Breast epithelium (tissue), 4 donors: ENCODE results near the gene HAL. TPM values are rescaled to one million over a fixed set of nuclear protein-coding genes. Genes with fewer than 3 reads are reported as not detected.

Experiments
- DNase-seq, 2 donors: peaks; one replicate each; pipeline ENCODE4 v3.0.0-alpha.2; 2019; ENCODE audit warnings: low spot score in 2 of 2
- H3K27ac ChIP-seq, 2 donors: fragments of 200-600 bp; sonication (generic) in 1 of 2; one replicate each; pipeline ENCODE4 v1.5.1; 2016 to 2019; ENCODE audit warnings: mild to moderate bottlenecking in 1 of 2
- H3K27me3 ChIP-seq, 2 donors: fragments of 200-600 bp; sonication (generic) in 1 of 2; one replicate each; pipeline versions ENCODE4 v1.5.1 to v1.6.0; 2017 to 2019; ENCODE audit warnings: control low read depth in 1 of 2, mild to moderate bottlenecking in 1 of 2
- H3K36me3 ChIP-seq: fragments of 200-600 bp; one replicate; pipeline ENCODE4 v1.5.1; 2019
- H3K4me1 ChIP-seq, 2 donors: fragments of 200-600 bp; sonication (generic); one replicate each; pipeline ENCODE4 v1.5.1; 2016 to 2019; ENCODE audit warnings: control low read depth in 1 of 2
- H3K4me3 ChIP-seq, 3 donors: fragments of 200-600 bp; sonication (generic); 1 replicate in 2 of 3; 2 replicates in 1 of 3; pipeline ENCODE4 v1.5.1; 2016 to 2019; ENCODE audit warnings: mild to moderate bottlenecking in 3 of 3, moderate library complexity in 2 of 3
- H3K9me3 ChIP-seq, 2 donors: fragments of 200-600 bp; sonication (generic) in 1 of 2; one replicate each; pipeline ENCODE4 v1.5.1; 2016 to 2019; ENCODE audit warnings: control low read depth in 1 of 2
- POLR2A ChIP-seq: fragments of 450-650 bp; IDR thresholded peaks from one replicate; pipeline ENCODE4 v1.6.1; 2016; ENCODE audit warnings: antibody characterized with exemption, mild to moderate bottlenecking, moderate library complexity
- POLR2AphosphoS5 ChIP-seq, 3 donors: sonication (generic); formaldehyde crosslinking; IDR thresholded peaks; one replicate each; pipeline ENCODE4 v1.6.1; 2017; ENCODE audit warnings: antibody characterized with exemption in 3 of 3
- intact Hi-C: fragments of 100-400 bp; cut with DNase I; formaldehyde crosslinking; loops from one replicate; pipeline ENCODE4 v1.15.1; 2023; ENCODE audit warnings: low total_unique reads
- total RNA-seq, 3 donors: library from RNA; depleted of rRNA; stranded (reverse); fragments of >200 nt; gene quantifications; one replicate each; pipeline ENCODE4 v1.1.0, GENCODE V29; 2016
- TF ChIP-seq, protein P1 (sequence below), 3 donors: fragments of 450-650 bp; IDR thresholded peaks; one replicate each; pipeline ENCODE4 v1.5.1; 2016 to 2017; ENCODE audit warnings: antibody characterized with exemption in 3 of 3, mild to moderate bottlenecking in 3 of 3, moderate library complexity in 3 of 3

The HAL gene, protein sequence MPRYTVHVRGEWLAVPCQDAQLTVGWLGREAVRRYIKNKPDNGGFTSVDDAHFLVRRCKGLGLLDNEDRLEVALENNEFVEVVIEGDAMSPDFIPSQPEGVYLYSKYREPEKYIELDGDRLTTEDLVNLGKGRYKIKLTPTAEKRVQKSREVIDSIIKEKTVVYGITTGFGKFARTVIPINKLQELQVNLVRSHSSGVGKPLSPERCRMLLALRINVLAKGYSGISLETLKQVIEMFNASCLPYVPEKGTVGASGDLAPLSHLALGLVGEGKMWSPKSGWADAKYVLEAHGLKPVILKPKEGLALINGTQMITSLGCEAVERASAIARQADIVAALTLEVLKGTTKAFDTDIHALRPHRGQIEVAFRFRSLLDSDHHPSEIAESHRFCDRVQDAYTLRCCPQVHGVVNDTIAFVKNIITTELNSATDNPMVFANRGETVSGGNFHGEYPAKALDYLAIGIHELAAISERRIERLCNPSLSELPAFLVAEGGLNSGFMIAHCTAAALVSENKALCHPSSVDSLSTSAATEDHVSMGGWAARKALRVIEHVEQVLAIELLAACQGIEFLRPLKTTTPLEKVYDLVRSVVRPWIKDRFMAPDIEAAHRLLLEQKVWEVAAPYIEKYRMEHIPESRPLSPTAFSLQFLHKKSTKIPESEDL
- total RNA-seq: 1 to 10 TPM in 1 of 3 donors, under 1 TPM in 2; 0.59 to 4.3 (median 0.98) TPM

DNA sequence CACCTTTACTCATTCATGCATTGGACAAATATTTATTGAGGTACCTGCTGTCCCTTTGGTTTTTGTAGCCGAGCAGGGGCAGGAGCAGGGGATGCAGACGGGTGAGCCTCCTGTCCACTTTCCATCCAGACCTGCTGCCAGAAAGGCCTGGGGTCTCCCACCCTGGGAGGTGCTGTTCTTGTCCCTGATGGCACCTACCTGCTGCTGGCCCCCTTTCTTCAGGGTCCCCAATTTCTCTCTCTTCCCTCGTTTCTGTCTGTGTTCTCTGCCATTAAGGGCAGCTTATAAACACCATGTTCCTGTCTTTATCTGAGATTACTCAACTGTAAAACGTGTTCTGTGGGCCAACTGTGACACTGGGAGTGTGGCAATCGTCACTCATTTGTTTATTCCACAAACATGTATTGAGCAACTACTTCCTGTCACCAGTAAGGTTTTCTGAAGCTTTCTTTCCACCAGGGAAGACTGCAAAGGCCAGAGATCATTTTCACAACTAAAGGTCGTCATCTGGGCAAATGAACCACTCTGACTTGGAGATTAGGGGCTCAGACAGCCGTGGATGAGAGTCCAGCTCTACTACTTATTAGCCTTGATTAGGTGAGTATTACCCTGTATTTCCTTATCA is at the start of gene HAL:
TSS of gene HAL (minus strand) at position 311 of the 625 bp plus-strand sequence. CDS start 434 bp downstream, outside the sequence.
- Histone ChIP-seq H3K4me3 (no peak within 1 kb of the TSS), H3K36me3 (no peaks in the 10 kb centered on the region), H3K27ac (no peak within 1 kb of the TSS), H3K9me3 (no peaks in the 10 kb centered on the region), H3K4me1 (no peaks in the 10 kb centered on the region), H3K27me3 (no peaks in the 10 kb centered on the region)
- intact Hi-C loops: loop anchor here (2.0 kb wide), 1 partner anchor 41 kb away; no protein-coding TSS in a partner anchor
- TF ChIP-seq POLR2AphosphoS5 (IDR thresholded peaks at IDR 0.05) (no peak), POLR2A (no peak)
- TF ChIP-seq, protein P1, sequence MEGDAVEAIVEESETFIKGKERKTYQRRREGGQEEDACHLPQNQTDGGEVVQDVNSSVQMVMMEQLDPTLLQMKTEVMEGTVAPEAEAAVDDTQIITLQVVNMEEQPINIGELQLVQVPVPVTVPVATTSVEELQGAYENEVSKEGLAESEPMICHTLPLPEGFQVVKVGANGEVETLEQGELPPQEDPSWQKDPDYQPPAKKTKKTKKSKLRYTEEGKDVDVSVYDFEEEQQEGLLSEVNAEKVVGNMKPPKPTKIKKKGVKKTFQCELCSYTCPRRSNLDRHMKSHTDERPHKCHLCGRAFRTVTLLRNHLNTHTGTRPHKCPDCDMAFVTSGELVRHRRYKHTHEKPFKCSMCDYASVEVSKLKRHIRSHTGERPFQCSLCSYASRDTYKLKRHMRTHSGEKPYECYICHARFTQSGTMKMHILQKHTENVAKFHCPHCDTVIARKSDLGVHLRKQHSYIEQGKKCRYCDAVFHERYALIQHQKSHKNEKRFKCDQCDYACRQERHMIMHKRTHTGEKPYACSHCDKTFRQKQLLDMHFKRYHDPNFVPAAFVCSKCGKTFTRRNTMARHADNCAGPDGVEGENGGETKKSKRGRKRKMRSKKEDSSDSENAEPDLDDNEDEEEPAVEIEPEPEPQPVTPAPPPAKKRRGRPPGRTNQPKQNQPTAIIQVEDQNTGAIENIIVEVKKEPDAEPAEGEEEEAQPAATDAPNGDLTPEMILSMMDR (IDR thresholded peaks at IDR 0.05): no peak
- DNase-seq: no peak

GRCh38 chr12:96045566-96045965 is 49.4 kb upstream of the HAL start:
- Histone ChIP-seq H3K4me1 (peaks cover 0 to 6% of the 10 kb centered on the region in 2 donors), H3K27me3 (no peaks in the 10 kb centered on the region), H3K36me3 (no peaks in the 10 kb centered on the region), H3K9me3 (no peaks in the 10 kb centered on the region), H3K4me3 (no peak overlapping the region), H3K27ac (no peak overlapping the region)
- intact Hi-C loops: no loop called here
- TF ChIP-seq, protein P1 (IDR thresholded peaks at IDR 0.05): no peak
- TF ChIP-seq POLR2AphosphoS5 (IDR thresholded peaks at IDR 0.05): no peak
- TF ChIP-seq POLR2A: no peak
- no peak for DNase-seq

- no peaks in the 10 kb centered on the region for H3K36me3 ChIP-seq
- H3K27ac ChIP-seq: no peak overlapping the region
- no peaks in the 10 kb centered on the region for H3K9me3 ChIP-seq
- intact Hi-C loops: loop anchor here (5.0 kb wide), 1 partner anchor 913 kb away; no protein-coding TSS in a partner anchor
- no peak for DNase-seq
- TF ChIP-seq POLR2AphosphoS5 (IDR thresholded peaks at IDR 0.05) (no peak), POLR2A (no peak)
- TF ChIP-seq, protein P1 (IDR thresholded peaks at IDR 0.05): no peak
- no peak overlapping the region for H3K4me3 ChIP-seq
- H3K4me1 ChIP-seq: peaks cover 0 to 6% of the 10 kb centered on the region in 2 donors
- no peaks in the 10 kb centered on the region for H3K27me3 ChIP-seq
Measured at GRCh38 chr12:96044943-96045290, 48.8 kb upstream of the HAL start.

DNA sequence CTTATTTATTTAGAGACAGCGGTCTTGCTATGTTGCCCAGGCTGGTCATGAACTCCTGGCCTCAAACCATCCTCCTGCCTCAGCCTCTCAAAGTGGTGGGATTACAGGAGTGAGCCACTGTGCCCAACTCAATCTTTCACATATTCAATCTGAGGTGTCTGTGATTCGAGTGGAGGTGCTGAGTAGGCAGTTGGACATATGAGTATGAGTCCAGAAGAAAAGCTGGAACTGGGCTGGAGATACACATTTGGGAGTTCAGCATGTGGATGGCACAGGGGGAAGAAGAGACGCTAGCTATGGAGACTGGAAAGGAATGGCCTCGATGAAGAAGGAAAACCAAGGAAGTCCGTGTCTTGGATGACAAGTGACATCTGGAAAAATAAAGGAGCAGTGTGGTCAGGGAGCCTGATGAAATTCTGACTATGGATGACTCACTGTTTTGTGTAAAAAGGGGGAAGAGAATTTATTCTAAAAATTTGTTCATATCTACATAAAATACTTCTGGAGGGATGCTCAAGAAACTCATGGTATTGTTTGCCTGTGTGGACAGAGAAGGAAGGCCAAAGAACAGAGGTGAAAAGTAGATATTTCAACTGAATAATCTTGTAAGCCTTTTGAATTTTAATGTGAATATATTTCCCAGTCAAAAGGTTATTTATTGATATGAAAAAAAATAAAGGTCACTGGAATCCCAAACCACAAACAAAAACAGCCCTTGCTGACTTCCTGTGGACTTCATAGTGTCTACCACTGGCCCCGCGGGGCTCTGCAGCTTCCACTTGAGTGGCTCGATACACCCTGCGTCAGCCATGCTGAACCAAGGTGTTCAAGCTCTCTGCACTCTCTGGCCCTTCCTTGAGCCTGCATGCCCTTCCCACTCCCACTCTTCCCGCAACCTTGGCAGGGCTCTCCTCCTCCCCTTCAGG is 48.1 kb upstream of the HAL start:
- TF ChIP-seq POLR2AphosphoS5 (IDR thresholded peaks at IDR 0.05): no peak
- no peak for TF ChIP-seq POLR2A
- Histone ChIP-seq H3K9me3 (no peaks in the 10 kb centered on the region), H3K36me3 (no peaks in the 10 kb centered on the region), H3K4me1 (peaks cover 0 to 6% of the 10 kb centered on the region in 2 donors), H3K27me3 (no peaks in the 10 kb centered on the region), H3K4me3 (no peak overlapping the region), H3K27ac (no peak overlapping the region)
- intact Hi-C loops: loop anchor here (5.0 kb wide), 1 partner anchor 912 kb away; no protein-coding TSS in a partner anchor
- DNase-seq: no peak

DNA sequence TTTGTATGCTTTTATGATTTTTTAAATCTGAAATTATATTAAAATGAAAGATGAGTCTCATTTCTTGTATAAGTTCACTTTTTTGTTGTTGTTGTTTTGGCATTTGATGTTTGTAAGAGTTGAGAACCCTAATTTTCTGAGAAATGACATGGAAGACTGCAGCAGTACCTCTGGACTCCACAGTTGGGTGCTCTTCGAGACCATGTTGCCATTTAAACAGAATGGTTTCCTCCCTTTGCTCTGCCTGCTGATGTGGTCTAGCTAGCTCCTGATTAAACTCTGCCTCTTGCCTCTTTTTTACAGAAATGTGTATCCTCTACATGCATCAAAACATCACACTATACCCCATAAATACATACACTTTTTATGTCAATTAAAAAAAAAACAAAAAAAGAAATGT is 45.0 kb upstream of the HAL start:
- Histone ChIP-seq H3K27ac (no peak overlapping the region), H3K27me3 (no peaks in the 10 kb centered on the region), H3K4me3 (no peak overlapping the region), H3K4me1 (no peaks in the 10 kb centered on the region), H3K36me3 (no peaks in the 10 kb centered on the region), H3K9me3 (no peaks in the 10 kb centered on the region)
- TF ChIP-seq POLR2A (no peak), POLR2AphosphoS5 (IDR thresholded peaks at IDR 0.05) (no peak)
- TF ChIP-seq, protein P1 (IDR thresholded peaks at IDR 0.05): no peak
- DNase-seq: no peak
- intact Hi-C loops: loop anchor here (5.0 kb wide), 1 partner anchor 909 kb away; no protein-coding TSS in a partner anchor
